Glutamatergic neuron (in vitro differentiated cells): Measurements from ENCODE around the gene GNAI2. TPM values are rescaled to one million over a fixed set of nuclear protein-coding genes. Genes with fewer than 3 reads are reported as not detected.
"Not testable (repeated sequence)": the region's sequence is repeated elsewhere in the genome, so short reads cannot be mapped to it uniquely, and the experiment has no call there.

Experiments
- DNase-seq: peaks from one replicate; pipeline ENCODE4 v3.0.0; 2022
- H3K27ac Mint-ChIP-seq: one replicate; pipeline ENCODE4 v1.8.0; 2020; ENCODE audit warnings: mild to moderate bottlenecking, mixed read lengths, inconsistent platforms; ENCODE audit not compliant: unreplicated experiment
- H3K27me3 Mint-ChIP-seq: one replicate; pipeline ENCODE4 v1.8.0; 2020; ENCODE audit warnings: mild to moderate bottlenecking, moderate library complexity, mixed read lengths, inconsistent platforms; ENCODE audit not compliant: unreplicated experiment
- H3K36me3 Mint-ChIP-seq: one replicate; pipeline ENCODE4 v1.8.0; 2020; ENCODE audit warnings: mild to moderate bottlenecking, mixed read lengths, inconsistent platforms; ENCODE audit not compliant: unreplicated experiment
- H3K4me1 Mint-ChIP-seq: one replicate; pipeline ENCODE4 v1.8.0; 2020; ENCODE audit warnings: mild to moderate bottlenecking, low read depth, mixed read lengths, inconsistent platforms; ENCODE audit not compliant: unreplicated experiment
- H3K4me3 Mint-ChIP-seq: one replicate; pipeline ENCODE4 v1.8.0; 2020; ENCODE audit warnings: mild to moderate bottlenecking, mixed read lengths, inconsistent platforms; ENCODE audit not compliant: unreplicated experiment
- H3K9me3 Mint-ChIP-seq: one replicate; pipeline ENCODE4 v1.8.0; 2020; ENCODE audit warnings: mild to moderate bottlenecking, moderate library complexity, mixed read lengths, inconsistent platforms; ENCODE audit not compliant: unreplicated experiment
- CTCF ChIP-seq: fragments of 200-600 bp; sonication (generic); IDR thresholded peaks from one replicate; pipeline ENCODE4 v1.5.0; 2021; ENCODE audit not compliant: partially characterized antibody, unreplicated experiment
- total RNA-seq: library from RNA; stranded (reverse); fragmentation: NEBNext Ultra II Directional; extraction: Animal tissue kit (Norgen Biotek cat#: 25700); gene quantifications from one replicate; pipeline ENCODE4 v1.2.1, GENCODE V29; 2021; ENCODE audit not compliant: unreplicated experiment

The GNAI2 gene
- total RNA-seq, 1 donor from 2014 or later: 297 TPM

GRCh38 chr3:50242851-50243542 is 7.0 kb downstream of the GNAI2 start:
- H3K36me3 Mint-ChIP-seq: no peaks in the 10 kb centered on the region
- no peak for DNase-seq
- H3K27me3 Mint-ChIP-seq: peaks cover 16% of the 10 kb centered on the region
- peak overlapping the region; percentile 59 for H3K4me3 Mint-ChIP-seq
- peak overlapping the region; percentile 88 for H3K27ac Mint-ChIP-seq
- peaks cover 56% of the 10 kb centered on the region for H3K4me1 Mint-ChIP-seq
- peaks cover 10% of the 10 kb centered on the region for H3K9me3 Mint-ChIP-seq
- no peak for TF ChIP-seq CTCF

GRCh38 chr3:50243543-50243895 is 7.5 kb downstream of the GNAI2 start:
- peak overlapping the region; percentile 55 for H3K4me3 Mint-ChIP-seq

GRCh38 chr3:50244813-50245212 is 8.8 kb downstream of the GNAI2 start:
- peak overlapping the region; percentile 62 for H3K4me3 Mint-ChIP-seq
- peaks cover 17% of the 10 kb centered on the region for H3K27me3 Mint-ChIP-seq
- H3K27ac Mint-ChIP-seq: peak overlapping the region; percentile 71
- H3K36me3 Mint-ChIP-seq, DNase-seq, H3K9me3 Mint-ChIP-seq: not testable (repeated sequence)
- H3K4me1 Mint-ChIP-seq: peaks cover 50% of the 10 kb centered on the region

More at GRCh38 chr3:50243543-50243895, 7.5 kb downstream of the GNAI2 start:
- Mint-ChIP-seq H3K27me3 (peaks cover 18% of the 10 kb centered on the region), H3K27ac (peak overlapping the region; percentile 86), H3K4me1 (peaks cover 58% of the 10 kb centered on the region), H3K9me3 (peaks cover 10% of the 10 kb centered on the region), H3K36me3 (no peaks in the 10 kb centered on the region)
- no peak for DNase-seq
- TF ChIP-seq CTCF: no peak

- Mint-ChIP-seq H3K4me3 (peak overlapping the region; percentile 62), H3K27ac (peak overlapping the region; percentile 71), H3K36me3 (no peaks in the 10 kb centered on the region), H3K9me3 (peaks cover 9% of the 10 kb centered on the region), H3K27me3 (peaks cover 12% of the 10 kb centered on the region), H3K4me1 (peaks cover 46% of the 10 kb centered on the region)
- no peak for TF ChIP-seq CTCF
- no peak for DNase-seq
These were observed 9.3 kb downstream of the GNAI2 start for GRCh38 chr3:50245251-50245745.

- peak overlapping the region; percentile 62 for H3K4me3 Mint-ChIP-seq
- peak overlapping the region; percentile 71 for H3K27ac Mint-ChIP-seq
- peaks cover 11% of the 10 kb centered on the region for H3K27me3 Mint-ChIP-seq
- peaks cover 9% of the 10 kb centered on the region for H3K9me3 Mint-ChIP-seq
- H3K36me3 Mint-ChIP-seq: no peaks in the 10 kb centered on the region
- H3K4me1 Mint-ChIP-seq: peaks cover 44% of the 10 kb centered on the region
- DNase-seq: peak; percentile 96
- TF ChIP-seq CTCF: peak; percentile 99
These were observed 10.0 kb downstream of the GNAI2 start for GRCh38 chr3:50245831-50246516.
